Head of caudate nucleus (tissue), 42 donors: Measurements from ENCODE around the gene HOXD8.

Experiments used
- DNase-seq, 42 donors: peaks; one replicate each; pipeline versions ENCODE4 v3.0.0 to v3.0.0-alpha.2; 2020 to 2021; ENCODE audit warnings: mixed read lengths in 7 of 42
- intact Hi-C: fragments of 100-400 bp; cut with DNase I; formaldehyde crosslinking; loops from one replicate; pipeline ENCODE4 v1.15.0; 2022

The HOXD8 gene

DNA sequence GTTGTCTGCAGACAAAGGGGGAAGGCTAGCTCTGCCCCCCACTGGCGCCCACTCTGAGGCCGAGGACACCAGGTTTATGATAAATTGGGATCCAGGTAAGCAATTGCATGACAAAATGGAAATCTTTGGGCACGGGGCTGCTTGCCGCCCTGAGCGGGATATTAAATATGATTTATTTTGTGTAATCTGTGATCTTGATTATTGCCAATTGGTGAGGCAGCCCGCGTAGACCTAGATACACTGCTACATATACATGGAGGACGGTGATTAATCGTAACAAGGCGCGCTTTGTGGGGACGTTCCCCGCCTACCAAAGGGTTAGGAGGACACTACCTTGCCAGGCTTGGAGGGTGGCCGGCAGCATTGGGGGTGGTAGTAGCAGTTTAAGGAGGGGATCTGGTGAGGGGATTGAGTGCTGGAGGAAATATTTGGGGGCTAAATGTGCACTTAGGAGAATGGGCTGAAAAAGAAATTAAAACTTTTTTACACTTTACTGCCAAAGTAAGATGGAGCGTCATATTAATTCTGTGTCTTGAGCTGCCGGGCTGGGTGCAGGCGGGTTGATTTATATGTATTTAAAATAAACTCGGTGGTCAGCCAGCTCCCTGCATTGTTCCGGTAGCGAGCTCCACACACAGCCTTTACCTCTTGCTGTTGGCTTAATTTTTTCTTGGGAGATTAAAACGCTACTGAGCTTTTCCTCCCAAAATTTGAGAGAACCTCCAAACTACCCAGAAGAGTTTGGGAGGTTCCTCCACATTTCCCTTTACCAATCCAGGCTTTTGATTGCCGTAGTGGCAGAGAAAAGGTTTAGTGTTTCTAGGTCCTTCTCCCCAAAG, 31.7 kb downstream of the HOXD8 start:
- DNase-seq = peak in 1 of 42 donors; percentile 6

DNA sequence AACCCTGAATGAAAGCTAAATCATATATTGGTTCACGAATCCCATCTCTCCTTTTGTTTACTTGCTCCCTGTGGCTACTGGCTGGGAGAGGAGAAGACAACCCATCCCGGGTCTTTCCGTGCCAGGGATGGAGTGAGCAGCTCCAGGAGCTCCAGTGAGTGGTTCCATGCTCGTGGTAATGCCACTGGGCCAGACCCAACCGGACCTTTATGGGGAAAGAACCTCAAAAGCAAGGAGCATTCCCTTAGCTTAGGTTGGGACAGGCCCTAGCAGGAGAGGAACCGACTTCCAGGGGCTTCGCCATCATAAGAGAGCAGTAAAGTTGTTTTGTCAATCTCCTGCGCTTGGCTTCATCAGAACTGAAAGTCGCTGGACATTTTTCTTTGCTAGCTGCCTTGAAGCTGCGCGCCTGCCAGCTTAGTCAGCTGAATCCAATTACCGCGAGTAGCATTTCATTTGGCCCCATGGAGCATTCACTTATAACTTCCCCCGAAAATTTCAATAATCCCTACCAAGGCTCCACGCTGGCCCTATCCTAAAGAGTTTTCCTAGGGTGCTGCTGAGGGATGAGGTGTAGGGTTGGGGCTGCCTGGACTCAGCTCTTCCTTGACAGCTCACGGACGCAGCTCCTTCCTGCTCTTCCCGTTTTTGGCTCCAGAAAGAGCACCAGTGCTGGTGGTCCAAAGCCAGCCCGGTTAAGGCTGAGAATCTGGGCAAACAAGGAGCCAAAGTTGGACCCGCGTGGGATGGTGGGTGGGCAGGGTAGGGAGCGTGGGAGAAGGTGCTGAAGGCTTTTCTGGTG, 32.5 kb downstream of the HOXD8 start:
- intact Hi-C loops = no loop called here
- no peak for DNase-seq

More for the DNA sequence above, 31.7 kb downstream of the HOXD8 start:
- intact Hi-C loops = no loop called here

DNA sequence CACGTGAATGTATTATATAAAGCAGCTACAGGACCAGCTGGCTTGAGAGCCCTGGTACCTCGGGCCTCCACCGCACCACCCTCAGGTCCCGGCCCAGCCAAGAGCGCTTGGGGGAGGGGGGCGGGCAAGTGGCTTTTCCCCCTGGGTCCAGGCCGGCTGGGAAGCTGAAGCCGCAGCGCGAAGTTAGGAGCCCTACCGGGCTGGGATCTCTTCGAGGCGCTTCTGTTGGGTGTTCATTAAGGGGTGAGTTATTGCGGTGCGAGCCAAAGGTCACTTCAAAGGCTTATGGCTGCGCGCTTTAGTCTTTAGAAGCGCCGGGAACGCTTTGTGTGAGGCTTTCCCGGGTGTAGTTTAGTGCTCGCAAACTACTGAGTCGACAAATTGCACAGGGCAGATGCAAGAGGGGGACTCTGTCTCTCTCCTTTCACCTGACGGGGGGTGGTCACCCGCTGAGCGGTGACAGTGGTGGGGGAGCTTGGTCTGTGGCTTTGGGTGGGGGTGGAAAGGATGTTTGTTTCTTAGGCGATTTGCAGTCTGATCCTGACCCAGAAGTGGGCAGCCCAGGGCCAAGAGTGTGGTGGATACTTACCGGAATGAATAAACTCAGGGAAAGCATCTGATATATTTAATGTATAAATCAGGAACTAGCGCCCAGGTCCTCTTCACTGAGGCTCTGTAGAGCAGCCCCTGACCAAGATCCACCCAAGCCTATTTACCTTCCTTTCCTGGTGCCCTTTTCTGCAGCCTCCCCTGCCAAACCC, 33.6 kb downstream of the HOXD8 start:
- intact Hi-C loops = no loop called here
- DNase-seq = no peak

GRCh38 chr2:176163672-176164056, 34.2 kb downstream of the HOXD8 start:
- intact Hi-C loops = no loop called here
- DNase-seq = no peak

DNA sequence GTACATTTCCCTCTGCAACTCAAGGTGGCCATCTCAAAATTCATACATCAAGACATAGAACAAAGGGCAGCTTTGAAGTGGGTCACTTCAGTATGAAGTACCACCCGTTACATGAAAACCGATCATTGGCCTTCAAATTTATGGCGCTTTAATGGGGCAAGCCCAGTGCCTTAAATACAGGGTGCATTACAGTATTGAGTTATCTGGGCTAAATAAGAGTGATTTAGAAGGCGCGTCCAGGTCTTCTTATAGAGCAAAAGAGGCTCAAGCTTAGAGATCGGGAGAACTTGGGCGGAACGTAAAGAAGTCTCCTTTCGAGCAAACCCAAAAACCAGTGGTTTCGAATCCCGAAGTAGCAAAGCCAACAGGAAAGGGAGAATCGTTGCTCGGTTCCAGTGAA, 34.7 kb downstream of the HOXD8 start:
- DNase-seq = no peak
- intact Hi-C loops = no loop called here

DNA sequence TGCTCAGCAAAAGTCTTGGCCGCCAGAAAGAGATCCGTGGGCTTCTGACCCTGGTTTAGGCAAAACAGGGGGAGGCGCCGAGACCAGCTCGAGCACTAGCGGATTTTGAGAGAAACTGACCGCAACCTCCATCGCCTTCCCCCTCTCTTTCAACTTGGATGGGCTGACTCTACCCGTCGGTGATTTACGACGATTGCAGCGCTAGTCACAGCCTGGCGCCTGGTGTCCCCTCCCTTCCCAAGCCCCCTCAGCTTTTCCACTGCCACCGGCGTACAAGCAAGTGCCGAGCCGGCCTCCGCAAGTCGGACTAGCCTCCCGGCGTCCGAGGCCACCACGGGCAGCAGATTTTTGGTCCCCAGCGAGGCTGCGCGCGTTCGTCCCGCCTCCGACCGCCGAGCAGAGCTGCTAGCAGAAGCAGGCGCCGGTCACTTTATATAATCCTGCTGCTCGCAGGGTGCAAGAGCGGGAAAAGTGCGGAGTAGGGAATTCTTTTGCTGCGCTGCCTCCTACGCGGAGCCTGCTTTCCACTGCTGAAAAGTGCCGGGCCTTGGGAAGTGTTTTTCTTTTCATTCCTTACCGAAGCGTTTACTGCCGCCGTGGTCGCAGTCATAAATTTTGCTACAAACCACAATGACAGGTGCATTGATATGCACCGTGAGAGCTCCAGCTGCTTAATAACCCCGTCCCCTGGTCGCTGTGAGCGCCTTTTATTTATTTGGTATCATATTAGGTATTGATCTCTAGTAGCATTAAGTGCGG, 35.3 kb downstream of the HOXD8 start:
- no peak for DNase-seq
- intact Hi-C loops = no loop called here

GRCh38 chr2:176165370-176166050, 36.0 kb downstream of the HOXD8 start:
- intact Hi-C loops = no loop called here
- DNase-seq = no peak

GRCh38 chr2:176166272-176166671, 36.8 kb downstream of the HOXD8 start:
- no peak for DNase-seq
- intact Hi-C loops = no loop called here

- intact Hi-C loops = no loop called here
- DNase-seq = no peak
Observed at GRCh38 chr2:176167398-176167797, 37.9 kb downstream of the HOXD8 start.

DNA sequence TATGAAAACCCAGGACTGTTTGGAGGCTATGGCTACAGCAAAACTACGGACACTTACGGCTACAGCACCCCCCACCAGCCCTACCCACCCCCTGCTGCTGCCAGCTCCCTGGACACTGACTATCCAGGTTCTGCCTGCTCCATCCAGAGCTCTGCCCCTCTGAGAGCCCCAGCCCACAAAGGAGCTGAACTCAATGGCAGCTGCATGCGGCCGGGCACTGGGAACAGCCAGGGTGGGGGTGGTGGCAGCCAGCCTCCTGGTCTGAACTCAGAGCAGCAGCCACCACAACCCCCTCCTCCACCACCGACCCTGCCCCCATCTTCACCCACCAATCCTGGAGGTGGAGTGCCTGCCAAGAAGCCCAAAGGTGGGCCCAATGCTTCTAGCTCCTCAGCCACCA, 39.7 kb downstream of the HOXD8 start:
- intact Hi-C loops = no loop called here
- DNase-seq = no peak

- intact Hi-C loops = no loop called here
- DNase-seq = no peak
Observed at GRCh38 chr2:176169711-176170110, 40.2 kb downstream of the HOXD8 start.

DNA sequence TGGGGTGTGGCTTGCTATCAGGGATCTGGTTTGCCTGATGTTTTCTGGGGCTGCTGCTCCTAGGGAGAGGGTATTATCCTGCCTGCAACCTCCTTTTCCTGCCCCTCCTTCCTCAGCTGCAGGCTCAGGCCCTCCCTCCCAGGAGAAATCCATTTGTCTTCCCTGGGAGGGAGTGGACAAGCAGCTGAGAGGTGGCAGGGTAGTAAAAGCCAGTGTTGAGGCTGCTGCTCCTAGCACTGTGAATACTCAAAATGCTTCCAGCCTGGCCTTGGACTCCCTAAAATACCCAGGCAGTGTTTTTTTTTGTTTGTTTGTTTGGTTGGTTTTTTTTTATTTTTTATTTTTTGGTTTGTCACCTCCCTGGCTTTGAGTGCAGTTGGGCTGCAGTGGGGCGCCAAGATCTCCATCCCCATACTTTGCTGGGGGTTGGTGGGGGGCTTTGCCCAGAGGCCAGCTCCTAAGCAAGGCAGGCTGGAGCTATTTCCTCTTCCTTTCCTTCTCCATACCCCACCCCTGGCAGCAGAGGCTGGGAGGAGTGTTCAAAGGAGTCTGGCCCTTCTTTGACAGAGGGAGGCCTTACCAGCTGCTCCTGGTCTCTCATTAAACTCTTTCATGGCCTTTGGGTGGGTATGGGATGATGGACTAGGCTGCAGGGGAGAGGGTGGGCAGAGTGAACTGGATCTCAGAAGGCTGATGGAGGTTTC, 41.2 kb downstream of the HOXD8 start:
- intact Hi-C loops = no loop called here
- DNase-seq = no peak

DNA sequence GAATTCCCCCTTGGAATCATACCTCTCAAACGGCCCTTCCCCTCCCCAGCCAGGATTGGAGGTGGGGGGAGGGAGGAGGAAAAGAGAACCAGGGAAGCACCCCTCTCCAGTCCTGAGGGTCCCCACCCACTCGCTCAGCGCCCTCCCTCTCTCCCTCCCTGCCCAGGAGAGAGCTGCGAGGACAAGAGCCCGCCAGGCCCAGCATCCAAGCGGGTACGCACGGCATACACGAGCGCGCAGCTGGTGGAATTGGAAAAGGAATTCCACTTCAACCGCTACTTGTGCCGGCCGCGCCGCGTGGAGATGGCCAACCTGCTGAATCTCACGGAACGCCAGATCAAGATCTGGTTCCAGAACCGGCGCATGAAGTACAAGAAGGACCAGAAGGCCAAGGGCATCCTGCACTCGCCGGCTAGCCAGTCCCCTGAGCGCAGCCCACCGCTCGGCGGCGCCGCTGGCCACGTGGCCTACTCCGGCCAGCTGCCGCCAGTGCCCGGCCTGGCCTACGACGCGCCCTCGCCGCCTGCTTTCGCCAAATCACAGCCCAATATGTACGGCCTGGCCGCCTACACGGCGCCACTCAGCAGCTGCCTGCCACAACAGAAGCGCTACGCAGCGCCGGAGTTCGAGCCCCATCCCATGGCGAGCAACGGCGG, 42.0 kb downstream of the HOXD8 start:
- intact Hi-C loops = no loop called here
- peak in 24 of 42 donors; percentile 21 to 71 (median 48) for DNase-seq

- intact Hi-C loops = no loop called here
- DNase-seq = peak in 1 of 42 donors; percentile 29
Observed at GRCh38 chr2:176172007-176172894, 42.7 kb downstream of the HOXD8 start.

DNA sequence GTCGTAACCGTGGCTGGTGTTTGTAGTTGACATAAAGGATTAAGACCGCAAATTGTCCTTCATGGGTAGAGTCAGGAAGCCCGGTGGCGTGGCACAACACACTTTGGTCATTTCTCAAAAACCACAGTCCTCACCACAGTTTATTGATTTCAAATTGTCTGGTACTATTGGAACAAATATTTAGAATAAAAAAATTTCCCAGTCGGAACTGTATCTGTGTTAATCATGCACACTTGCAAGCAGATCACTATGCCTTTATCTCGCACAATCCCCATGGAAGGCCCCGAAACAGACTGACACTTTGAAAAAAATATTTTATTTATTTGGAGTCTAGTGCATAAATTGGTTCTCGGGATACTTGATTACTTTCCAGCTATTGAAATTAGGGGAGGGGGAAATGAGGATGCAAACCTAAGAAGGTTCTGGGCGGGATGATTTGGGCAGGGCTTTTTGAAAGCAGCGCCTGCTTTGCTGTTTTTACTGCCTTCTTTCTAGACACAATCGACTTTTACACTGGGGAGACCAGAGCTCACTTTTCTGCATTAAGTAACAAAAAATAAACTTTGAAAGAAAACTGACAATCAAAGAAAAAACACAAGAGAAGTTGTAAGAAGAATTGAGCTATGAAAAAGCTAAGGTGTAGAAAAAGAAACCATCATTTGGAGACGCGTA, 43.5 kb downstream of the HOXD8 start:
- peak in 1 of 42 donors; percentile 1 for DNase-seq

More for the DNA sequence above, 43.5 kb downstream of the HOXD8 start:
- intact Hi-C loops = no loop called here
